RWPE1 (cell line): ENCODE results near the gene KCNG4.

ENCODE experiments used
- CTCF ChIA-PET: fragments of 350-600 bp; sonication (Branson Sonifier 250); formaldehyde crosslinking; extraction: SDS; loops from one replicate; lab custom pipeline; 2021; lab: Yijun Ruan, JAX
- POLR2A ChIA-PET: fragments of 400-600 bp; formaldehyde crosslinking; extraction: SDS; loops from one replicate; lab custom pipeline; 2020; ENCODE audit warnings: antibody characterized with exemption; ENCODE audit not compliant: low non-redundant PET; lab: Yijun Ruan, JAX
- DNase-seq: peaks from one replicate; pipeline ENCODE4 v3.0.0; 2012; ENCODE audit warnings: low spot score
- H3K27ac ChIP-seq: fragments of 450-650 bp; 2 replicates; pipeline ENCODE4 v1.5.1; 2017
- TF ChIP-seq, protein P1 (sequence below): fragments of 450-650 bp; conservative IDR thresholded peaks from 2 replicates; pipeline ENCODE4 v1.5.1; 2017; ENCODE audit warnings: low read depth, mild to moderate bottlenecking

The KCNG4 gene

DNA sequence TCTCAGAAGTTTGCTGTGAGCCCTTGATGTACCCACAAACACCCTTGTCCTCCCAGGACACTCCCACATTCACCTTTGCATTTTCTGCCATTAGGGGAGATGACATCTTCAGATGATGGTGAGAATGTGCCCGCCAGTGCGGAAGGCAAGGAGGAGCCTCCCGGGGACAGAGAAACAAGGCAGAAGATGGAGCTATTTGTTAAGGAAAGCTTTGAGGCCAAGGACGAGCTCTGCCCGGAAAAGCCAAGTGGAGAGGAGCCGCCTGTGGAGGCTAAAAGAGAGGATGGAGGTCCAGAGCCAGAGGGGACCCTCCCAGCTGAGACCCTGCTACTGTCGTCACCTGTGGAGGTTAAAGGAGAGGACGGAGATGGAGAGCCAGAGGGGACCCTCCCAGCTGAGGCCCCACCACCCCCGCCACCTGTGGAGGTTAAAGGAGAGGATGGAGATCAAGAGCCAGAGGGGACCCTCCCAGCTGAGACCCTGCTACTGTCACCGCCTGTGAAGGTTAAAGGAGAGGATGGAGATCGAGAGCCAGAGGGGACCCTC is 70.0 kb downstream of the KCNG4 start:
- no peak overlapping the region for H3K27ac ChIP-seq
- POLR2A ChIA-PET, result no interaction called here
- DNase-seq, result no peak
- CTCF ChIA-PET, result interaction anchor here (0.5 to 1.5 kb wide), 2 partner anchors 14 to 85 kb away, joined by 3 read pairs; no protein-coding TSS in a partner anchor
- TF ChIP-seq, protein P1, sequence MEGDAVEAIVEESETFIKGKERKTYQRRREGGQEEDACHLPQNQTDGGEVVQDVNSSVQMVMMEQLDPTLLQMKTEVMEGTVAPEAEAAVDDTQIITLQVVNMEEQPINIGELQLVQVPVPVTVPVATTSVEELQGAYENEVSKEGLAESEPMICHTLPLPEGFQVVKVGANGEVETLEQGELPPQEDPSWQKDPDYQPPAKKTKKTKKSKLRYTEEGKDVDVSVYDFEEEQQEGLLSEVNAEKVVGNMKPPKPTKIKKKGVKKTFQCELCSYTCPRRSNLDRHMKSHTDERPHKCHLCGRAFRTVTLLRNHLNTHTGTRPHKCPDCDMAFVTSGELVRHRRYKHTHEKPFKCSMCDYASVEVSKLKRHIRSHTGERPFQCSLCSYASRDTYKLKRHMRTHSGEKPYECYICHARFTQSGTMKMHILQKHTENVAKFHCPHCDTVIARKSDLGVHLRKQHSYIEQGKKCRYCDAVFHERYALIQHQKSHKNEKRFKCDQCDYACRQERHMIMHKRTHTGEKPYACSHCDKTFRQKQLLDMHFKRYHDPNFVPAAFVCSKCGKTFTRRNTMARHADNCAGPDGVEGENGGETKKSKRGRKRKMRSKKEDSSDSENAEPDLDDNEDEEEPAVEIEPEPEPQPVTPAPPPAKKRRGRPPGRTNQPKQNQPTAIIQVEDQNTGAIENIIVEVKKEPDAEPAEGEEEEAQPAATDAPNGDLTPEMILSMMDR, result no peak
